Measurements from ENCODE around the gene MTHFD1. TPM values are rescaled to one million over a fixed set of nuclear protein-coding genes. Genes with fewer than 3 reads are reported as not detected.

Gene MTHFD1
- total RNA-seq = 46.4 TPM

DNA sequence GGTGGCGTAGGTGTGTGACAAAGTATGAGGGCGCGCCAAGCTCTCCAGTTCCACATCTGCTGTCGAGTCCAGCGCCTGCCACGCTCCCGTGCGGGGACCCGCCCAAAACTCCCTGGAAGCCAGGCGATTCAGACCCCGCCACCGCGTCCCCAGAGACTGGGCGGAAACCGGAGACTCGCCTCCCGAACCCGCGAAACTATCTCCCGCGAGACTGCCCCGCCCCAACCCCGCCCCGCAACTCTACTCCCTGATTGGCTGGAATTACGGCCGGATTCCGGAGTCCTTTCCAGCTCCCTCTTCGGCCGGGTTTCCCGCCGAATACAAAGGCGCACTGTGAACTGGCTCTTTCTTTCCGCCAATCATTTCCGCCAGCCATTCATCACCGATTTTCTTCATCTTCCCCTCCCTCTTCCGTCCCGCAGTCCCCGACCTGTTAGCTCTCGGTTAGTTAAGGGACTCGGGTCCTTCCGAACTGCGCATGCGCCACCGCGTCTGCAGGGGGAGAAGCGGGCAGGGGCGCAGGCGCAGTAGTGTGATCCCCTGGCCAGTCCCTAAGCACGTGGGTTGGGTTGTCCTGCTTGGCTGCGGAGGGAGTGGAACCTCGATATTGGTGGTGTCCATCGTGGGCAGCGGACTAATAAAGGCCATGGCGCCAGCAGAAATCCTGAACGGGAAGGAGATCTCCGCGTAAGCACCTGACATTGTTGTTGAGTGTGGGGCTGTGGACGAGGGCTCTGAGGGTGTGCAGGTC lies at the start of gene MTHFD1:
TSS of gene MTHFD1 (plus strand) at position 572 of the 751 bp plus-strand sequence. CDS start at position 647, 75 bp downstream.

DNA sequence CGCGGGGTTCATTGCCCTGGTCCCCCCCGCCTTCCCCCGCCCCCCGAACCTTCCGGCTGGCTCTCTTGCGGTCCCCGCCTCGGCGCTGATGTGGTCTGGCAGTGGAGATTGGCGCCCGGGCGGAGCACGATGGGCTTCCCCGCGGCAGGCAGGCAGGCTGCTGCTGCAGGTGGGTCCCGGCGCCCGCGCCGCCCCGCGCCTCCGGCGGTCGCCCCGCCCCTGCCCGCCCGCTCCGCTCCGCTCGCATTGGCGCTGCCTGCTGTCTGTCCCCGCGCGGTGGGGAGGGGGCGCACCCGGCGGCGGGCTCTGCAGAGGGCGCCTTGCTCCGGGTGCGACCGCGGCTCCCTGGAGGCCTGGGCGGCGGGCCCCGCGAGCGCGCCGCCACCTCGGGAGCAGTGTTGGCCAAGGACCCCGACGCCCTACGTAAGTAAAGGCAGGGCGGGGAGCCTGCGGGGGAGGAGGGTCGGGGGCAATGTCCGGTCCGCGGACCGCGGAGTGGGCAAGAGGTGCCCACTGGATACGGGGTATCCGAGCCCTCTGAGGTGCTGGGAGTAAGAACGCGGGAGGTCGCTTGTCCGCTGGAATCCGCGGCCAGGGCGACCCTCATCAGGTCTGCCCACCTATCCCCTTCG lies 77.2 kb downstream of the MTHFD1 start, which contains the start of gene AKAP5:
TSS of gene AKAP5 (plus strand) at position 309 of the 632 bp plus-strand sequence. CDS start 2,896 bp downstream, outside the sequence.

DNA sequence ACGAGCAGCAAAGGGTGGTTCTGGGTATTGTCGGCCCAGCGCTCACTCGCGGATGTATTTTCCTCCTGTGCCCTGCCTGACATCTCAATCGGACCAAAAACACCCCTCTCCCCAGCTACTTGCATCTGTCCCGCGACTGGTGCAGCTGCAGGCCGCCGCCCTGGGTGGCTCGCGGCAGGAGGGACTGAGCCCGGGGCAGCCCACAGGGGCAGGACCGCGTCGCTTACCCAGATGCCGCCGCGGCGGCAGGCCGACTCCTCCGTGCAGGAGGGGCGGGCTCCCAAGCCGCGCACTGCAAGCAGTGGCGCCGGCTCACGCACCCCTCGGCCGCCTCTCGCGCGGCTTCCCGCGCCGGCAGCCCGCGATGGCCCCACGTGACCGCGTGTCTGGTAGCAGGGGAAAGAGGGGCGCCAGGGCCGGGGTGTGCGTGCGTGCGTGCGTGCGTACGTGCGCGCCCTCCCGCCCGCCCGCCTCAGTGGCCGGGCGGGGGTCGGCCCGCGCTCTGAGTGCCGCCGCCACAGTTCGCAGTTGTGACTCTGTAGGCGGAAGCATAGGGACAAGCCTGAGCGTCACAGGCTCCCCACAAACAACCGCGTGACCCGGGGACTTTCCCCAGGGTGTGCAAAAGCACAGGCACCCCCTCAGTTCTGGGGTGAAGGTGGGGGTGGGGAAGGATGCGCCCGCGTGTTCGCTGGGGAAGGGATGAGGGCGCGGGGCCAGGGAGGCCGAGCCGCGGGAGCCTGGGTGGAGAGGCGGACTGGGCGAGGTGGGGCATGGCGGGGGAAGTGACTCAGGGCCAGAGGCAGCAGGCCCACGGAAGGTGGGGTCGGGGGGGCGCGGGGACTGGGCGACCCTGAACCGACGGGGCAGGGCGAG lies 115.5 kb downstream of the MTHFD1 start, which contains the start of gene ZBTB25:
TSS of gene ZBTB25 (minus strand) at position 405 of the 876 bp plus-strand sequence. CDS start 13,305 bp downstream, outside the sequence.

DNA sequence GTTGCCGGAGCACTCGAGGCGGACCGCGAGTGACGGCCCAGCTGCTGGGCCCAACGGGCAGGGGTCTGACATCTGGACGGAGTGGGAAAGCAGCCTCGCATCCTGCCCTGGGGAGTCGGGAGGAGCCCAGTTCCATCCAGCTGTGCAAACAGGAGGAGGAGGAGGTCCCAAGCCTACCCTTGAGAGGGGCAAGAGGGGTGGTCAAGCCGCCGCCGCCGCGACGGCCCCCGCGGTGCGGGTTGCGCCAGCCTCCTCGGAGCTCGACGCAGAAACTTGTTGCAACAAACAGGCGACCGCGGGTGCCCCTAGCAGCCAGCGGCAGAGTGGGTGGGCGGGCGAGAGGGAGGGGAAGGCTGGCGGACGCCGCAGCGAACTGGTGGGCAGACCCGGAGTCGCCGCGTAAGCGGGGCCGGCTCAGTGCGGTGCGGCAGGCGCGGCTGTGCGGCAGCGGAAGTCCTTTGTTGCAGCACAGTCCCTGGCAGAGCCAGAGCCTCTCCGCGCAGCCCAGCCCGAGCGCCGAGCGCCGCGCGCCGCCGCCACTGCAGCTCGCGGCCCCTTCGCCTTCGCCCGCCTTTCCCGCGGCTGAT lies 116.2 kb downstream of the MTHFD1 start, which contains the start of gene ZBTB1:
TSS of gene ZBTB1 (plus strand) at position 461 of the 587 bp plus-strand sequence. CDS start 16,735 bp downstream, outside the sequence.

Small RNA genes lying within 50 kb of the gene (small RNA-seq; reads per million reads assigned to genes)
- not detected for gene AL161756.2

Other genes starting within 250 kb of the MTHFD1 start
- gene ESR2, start 94.0 kb upstream of the MTHFD1 start, total RNA-seq = 2.5 TPM
- 44.5 TPM for gene AKAP5, start 77.1 kb downstream of the MTHFD1 start, total RNA-seq
- 19.1 TPM for gene ZBTB25, start 115.5 kb downstream of the MTHFD1 start, total RNA-seq
- 54.4 TPM for gene ZBTB1, start 116.4 kb downstream of the MTHFD1 start, total RNA-seq
- gene HSPA2, start 152.4 kb downstream of the MTHFD1 start, total RNA-seq = 27.2 TPM
- gene PPP1R36, start 161.6 kb downstream of the MTHFD1 start, total RNA-seq = 1.2 TPM

All from diencephalon (tissue), 1 donor.